BLaER1 (cell line): ENCODE results near the gene AGAP2.
"Not testable (repeated sequence)": the region's sequence is repeated elsewhere in the genome, so short reads cannot be mapped to it uniquely, and the experiment has no call there.

ENCODE experiments used
- H3K27ac ChIP-seq: shearing (Covaris generic); formaldehyde crosslinking; 2 replicates; pipeline ENCODE4 v1.8.1; 2022
- H3K27me3 ChIP-seq: shearing (Covaris generic); formaldehyde crosslinking; 2 replicates; pipeline ENCODE4 v1.8.1; 2022
- H3K36me3 ChIP-seq: shearing (Covaris generic); formaldehyde crosslinking; 2 replicates; pipeline ENCODE4 v1.8.1; 2022
- H3K4me1 ChIP-seq: shearing (Covaris generic); formaldehyde crosslinking; 2 replicates; pipeline ENCODE4 v1.8.1; 2022
- H3K4me2 ChIP-seq: shearing (Covaris generic); formaldehyde crosslinking; 2 replicates; pipeline ENCODE4 v1.8.1; 2022
- H3K4me3 ChIP-seq: shearing (Covaris generic); formaldehyde crosslinking; 2 replicates; pipeline ENCODE4 v1.8.1; 2022
- H3K9ac ChIP-seq: shearing (Covaris generic); formaldehyde crosslinking; 2 replicates; pipeline ENCODE4 v1.8.1; 2022
- H3K9me3 ChIP-seq: shearing (Covaris generic); formaldehyde crosslinking; 2 replicates; pipeline ENCODE4 v1.8.1; 2022
- H4K20me1 ChIP-seq: shearing (Covaris generic); formaldehyde crosslinking; 2 replicates; pipeline ENCODE4 v1.8.1; 2022
- Cebpa-rat ChIP-seq: shearing (Covaris generic); IDR thresholded peaks from 2 replicates; pipeline ENCODE4 v1.8.1; 2022

The AGAP2 gene

DNA sequence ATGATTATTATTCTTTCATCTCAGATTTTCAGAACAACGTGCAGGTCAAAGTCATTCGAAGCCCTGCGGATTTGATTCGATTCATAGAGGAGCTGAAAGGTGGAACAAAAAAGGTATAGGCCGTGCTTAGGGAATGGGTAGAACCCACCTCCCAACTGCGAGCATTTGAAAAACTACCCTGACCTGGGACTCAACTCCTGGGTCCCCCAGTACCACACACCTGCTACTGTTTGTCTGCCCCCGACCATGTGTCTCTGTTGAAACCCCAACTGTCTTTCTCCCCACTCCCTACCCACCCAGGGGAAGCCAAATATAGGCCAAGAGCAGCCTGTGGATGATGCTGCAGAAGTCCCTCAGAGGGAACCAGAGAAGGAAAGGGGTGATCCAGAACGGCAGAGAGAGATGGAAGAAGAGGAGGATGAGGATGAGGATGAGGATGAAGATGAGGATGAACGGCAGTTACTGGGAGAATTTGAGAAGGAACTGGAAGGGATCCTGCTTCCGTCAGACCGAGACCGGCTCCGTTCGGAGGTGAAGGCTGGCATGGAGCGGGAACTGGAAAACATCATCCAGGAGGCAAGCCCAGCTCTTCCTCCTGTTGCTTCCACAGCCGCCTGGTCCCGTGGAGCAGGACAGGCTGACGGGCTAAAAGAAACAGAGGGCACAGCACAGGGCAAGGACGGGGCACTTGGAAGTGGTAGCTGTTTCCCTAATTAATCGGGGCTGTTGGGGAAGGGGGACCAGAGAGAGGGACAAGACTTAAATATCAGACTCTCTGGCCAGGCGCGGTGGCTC, 20.5 kb downstream of the AGAP2 start:
- Histone ChIP-seq H4K20me1 (peaks cover 7% of the 10 kb centered on the region; the same call in 1 of the 2 replicates), H3K9me3 (no peaks in the 10 kb centered on the region), H3K27ac (no peak overlapping the region), H3K4me3 (no peak overlapping the region), H3K4me2 (no peak overlapping the region), H3K27me3 (no peaks in the 10 kb centered on the region), H3K36me3 (peaks cover 91% of the 10 kb centered on the region), H3K9ac (no peak overlapping the region), H3K4me1 (no peaks in the 10 kb centered on the region)
- TF ChIP-seq Cebpa-rat = no peak

DNA sequence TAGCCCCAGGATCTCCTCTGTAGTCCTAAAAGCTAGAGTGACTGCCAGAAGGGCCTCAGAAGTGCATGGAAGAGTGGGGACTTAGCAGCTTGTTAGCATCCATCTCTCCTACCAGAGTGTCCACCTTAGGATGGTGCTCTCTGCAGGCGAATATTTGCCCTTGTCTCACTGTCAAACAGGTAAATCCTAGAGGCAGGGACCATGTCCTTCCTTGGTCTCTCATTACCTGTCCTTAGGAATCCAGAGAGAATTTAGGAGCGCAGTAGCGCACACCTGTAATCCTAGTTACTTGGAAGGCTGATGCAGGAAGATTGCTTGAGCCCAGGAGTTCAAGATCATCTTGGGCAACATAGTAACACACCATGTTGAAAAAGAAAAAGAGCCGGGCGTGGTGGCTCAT, 21.4 kb downstream of the AGAP2 start:
- no peak overlapping the region for H3K4me3 ChIP-seq
- H4K20me1 ChIP-seq = peaks cover 4% of the 10 kb centered on the region; the same call in 1 of the 2 replicates
- H3K9ac ChIP-seq = no peak overlapping the region
- H3K36me3 ChIP-seq = peaks cover 93% of the 10 kb centered on the region
- H3K4me2 ChIP-seq = no peak overlapping the region
- H3K27me3 ChIP-seq = no peaks in the 10 kb centered on the region
- no peak for TF ChIP-seq Cebpa-rat
- H3K27ac ChIP-seq = no peak overlapping the region
- H3K9me3 ChIP-seq = no peaks in the 10 kb centered on the region
- no peaks in the 10 kb centered on the region for H3K4me1 ChIP-seq

DNA sequence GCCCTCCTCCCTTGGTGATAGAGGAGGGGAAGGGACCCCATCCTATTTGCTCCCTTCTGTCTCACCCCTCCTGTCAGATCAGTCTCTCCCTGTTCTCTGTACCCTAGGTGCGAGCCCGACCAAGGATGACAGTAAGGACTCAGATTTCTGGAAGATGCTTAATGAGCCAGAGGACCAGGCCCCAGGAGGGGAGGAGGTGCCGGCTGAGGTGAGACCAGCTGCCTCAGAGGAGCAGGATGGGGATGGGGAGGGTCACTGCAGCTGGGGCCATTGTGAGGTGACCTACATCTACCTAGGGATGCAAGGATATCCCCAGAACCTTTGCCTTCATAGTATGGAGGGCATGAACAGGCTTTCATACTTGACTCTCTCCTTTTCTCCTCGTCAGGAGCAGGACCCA, 22.2 kb downstream of the AGAP2 start:
- Histone ChIP-seq H3K4me3 (no peak overlapping the region), H3K36me3 (peaks cover 93% of the 10 kb centered on the region), H3K27ac (no peak overlapping the region), H3K27me3 (no peaks in the 10 kb centered on the region), H3K9ac (no peak overlapping the region), H4K20me1 (no peaks in the 10 kb centered on the region), H3K4me1 (no peaks in the 10 kb centered on the region), H3K4me2 (no peak overlapping the region), H3K9me3 (no peaks in the 10 kb centered on the region)
- TF ChIP-seq Cebpa-rat = no peak

DNA sequence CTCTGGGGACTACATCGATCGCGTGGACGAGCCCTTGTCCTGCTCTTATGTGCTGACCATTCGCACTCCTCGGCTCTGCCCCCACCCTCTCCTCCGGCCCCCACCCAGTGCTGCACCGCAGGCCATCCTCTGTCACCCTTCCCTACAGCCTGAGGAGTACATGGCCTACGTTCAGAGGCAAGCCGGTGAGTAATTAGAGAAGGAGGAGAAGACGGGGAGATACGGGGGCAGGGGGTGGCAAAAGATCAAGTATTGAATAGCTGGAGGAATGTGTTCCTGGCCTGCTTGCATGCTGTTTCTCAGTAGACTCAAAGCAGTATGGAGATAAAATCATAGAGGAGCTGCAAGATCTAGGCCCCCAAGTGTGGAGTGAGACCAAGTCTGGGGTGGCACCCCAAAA, 22.8 kb downstream of the AGAP2 start:
- Histone ChIP-seq H3K27ac (no peak overlapping the region), H3K9ac (no peak overlapping the region), H3K4me2 (no peak overlapping the region), H3K4me3 (no peak overlapping the region), H3K9me3 (no peaks in the 10 kb centered on the region), H4K20me1 (no peaks in the 10 kb centered on the region), H3K4me1 (no peaks in the 10 kb centered on the region), H3K27me3 (no peaks in the 10 kb centered on the region), H3K36me3 (peaks cover 93% of the 10 kb centered on the region)
- TF ChIP-seq Cebpa-rat = no peak

DNA sequence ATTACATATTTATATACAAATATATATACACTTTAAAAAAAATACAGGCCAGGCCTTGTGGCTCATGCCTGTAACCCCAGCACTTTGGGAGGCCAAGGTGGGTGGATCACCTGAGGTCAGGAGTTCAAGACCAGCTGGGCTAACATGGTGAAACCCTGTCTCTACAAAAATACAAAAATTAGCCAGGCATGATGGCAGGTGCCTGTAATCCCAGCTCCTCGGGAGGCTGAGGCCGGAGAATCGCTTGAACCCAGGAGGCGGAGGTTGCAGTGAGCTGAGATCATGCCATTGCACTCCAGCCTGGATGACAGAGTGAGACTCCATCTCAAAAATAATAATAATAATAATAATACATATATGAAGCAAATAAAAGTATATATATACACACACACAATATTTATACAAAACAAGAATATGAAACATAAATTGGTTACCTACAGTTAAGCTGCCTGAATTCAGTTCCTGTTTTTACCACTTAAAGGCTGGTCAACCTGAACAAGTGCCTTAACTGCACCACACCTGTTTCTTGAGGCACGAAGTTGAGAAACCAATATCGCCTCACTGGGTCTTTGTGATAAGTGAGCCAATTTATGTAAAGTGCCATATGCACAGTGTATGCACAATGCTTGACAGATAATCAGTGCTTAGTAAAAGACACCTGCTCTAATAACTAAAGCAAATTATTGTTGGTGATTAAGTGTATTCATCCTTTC, 23.4 kb downstream of the AGAP2 start:
- not testable (repeated sequence) for H3K9ac ChIP-seq, H3K9me3 ChIP-seq, H3K4me1 ChIP-seq, H3K4me2 ChIP-seq, H3K4me3 ChIP-seq, H3K27me3 ChIP-seq, H4K20me1 ChIP-seq, H3K27ac ChIP-seq
- H3K36me3 ChIP-seq = peaks cover 90% of the 10 kb centered on the region

DNA sequence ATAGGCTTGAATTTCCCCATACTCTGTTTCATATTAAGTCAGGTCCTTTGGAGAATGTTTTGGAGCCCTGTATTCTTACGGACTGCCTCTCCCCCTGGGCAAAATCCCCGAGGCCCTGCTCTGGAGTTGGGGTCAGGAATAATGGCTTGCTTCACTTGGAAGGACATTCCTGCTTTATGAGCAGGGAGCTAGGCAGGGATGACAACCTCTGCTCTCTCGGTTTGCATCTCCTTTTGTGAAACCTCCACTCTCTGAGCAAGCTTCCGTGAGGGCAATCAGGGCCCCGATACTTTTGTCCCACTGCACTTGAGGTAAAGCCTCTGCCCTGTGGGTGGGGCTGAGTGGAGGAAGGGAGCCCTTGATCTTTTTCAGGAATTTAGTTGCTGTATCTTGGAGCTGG, 25.3 kb downstream of the AGAP2 start:
- no peak overlapping the region for H3K9ac ChIP-seq
- H3K27ac ChIP-seq = no peak overlapping the region
- no peaks in the 10 kb centered on the region for H3K4me1 ChIP-seq
- no peak overlapping the region for H3K4me2 ChIP-seq
- no peaks in the 10 kb centered on the region for H3K9me3 ChIP-seq
- peaks cover 70% of the 10 kb centered on the region for H3K36me3 ChIP-seq
- no peak for TF ChIP-seq Cebpa-rat
- no peaks in the 10 kb centered on the region for H3K27me3 ChIP-seq
- no peak overlapping the region for H3K4me3 ChIP-seq
- H4K20me1 ChIP-seq = no peaks in the 10 kb centered on the region

DNA sequence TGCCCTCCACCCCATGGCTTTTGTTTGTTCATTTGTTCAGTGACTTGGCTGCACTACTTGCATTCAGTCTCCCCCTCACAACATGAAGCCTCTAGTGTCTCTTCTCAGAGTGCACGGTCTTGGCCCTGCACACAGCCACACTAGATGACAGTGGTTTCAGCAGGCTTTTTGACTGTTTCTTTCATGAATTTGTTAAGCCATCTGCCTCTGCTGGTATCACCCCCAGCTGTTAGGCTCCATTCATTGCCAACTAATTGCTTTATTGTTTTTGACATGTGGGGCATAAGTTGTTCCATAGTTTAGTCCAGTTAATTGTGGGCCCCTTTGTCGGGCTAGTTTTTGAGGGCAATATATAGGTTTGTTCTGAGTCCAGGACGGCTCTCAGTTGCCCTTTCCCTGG, 25.8 kb downstream of the AGAP2 start:
- no peaks in the 10 kb centered on the region for H4K20me1 ChIP-seq
- H3K4me1 ChIP-seq = no peaks in the 10 kb centered on the region
- peaks cover 67% of the 10 kb centered on the region for H3K36me3 ChIP-seq
- H3K27ac ChIP-seq = no peak overlapping the region
- no peaks in the 10 kb centered on the region for H3K27me3 ChIP-seq
- no peak overlapping the region for H3K9ac ChIP-seq
- no peaks in the 10 kb centered on the region for H3K9me3 ChIP-seq
- H3K4me3 ChIP-seq = no peak overlapping the region
- no peak for TF ChIP-seq Cebpa-rat
- H3K4me2 ChIP-seq = no peak overlapping the region

DNA sequence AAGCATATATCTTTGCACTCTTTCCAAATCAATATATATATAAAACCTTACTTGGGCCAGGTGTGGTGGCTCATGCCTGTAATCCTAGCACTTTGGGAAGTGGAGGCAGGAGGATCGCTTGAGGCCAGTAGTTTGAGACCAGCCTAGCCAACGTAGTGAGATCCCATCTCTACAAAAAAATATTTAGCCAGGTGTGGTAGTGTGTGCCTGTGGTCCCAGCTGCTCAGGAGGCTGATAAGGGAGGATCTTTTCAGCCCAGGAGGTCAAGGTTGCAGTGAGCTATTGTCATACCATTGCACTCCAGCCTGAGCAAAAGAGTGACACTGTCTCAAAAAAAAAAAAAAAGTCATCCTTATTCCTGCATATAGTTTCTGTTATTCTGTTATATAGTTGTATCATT, 30.2 kb downstream of the AGAP2 start:
- Histone ChIP-seq H3K9ac (no peak overlapping the region), H4K20me1 (no peaks in the 10 kb centered on the region), H3K4me3 (no peak overlapping the region), H3K27me3 (no peaks in the 10 kb centered on the region), H3K4me2 (no peak overlapping the region), H3K4me1 (no peaks in the 10 kb centered on the region), H3K27ac (no peak overlapping the region), H3K36me3 (peaks cover 60% of the 10 kb centered on the region), H3K9me3 (peaks cover 10% of the 10 kb centered on the region)
- no peak for TF ChIP-seq Cebpa-rat

DNA sequence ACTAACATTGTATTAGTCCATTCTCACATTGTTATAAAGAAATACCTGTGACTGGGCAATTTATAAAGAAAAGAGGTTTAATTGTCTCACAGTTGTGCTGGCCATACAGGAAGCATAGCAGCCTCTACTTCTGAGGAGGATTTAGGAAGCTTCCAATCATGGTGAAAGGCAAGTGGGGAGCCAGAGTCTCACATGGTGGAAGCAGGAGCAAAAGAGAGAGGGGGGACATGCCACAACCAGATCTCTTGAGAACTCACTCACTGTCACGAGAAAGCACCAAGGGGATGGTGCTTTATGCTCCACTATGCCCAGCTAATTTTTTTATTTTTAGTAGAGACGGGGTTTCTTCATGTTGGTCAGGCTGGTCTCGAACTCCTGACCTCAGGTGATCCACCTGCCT, 31.3 kb downstream of the AGAP2 start:
- no peak overlapping the region for H3K27ac ChIP-seq
- H3K4me2 ChIP-seq = no peak overlapping the region
- no peak for TF ChIP-seq Cebpa-rat
- no peak overlapping the region for H3K4me3 ChIP-seq
- H3K4me1 ChIP-seq = no peaks in the 10 kb centered on the region
- no peaks in the 10 kb centered on the region for H3K27me3 ChIP-seq
- peaks cover 15% of the 10 kb centered on the region for H3K9me3 ChIP-seq
- H3K9ac ChIP-seq = no peak overlapping the region
- H4K20me1 ChIP-seq = no peaks in the 10 kb centered on the region
- peaks cover 61% of the 10 kb centered on the region for H3K36me3 ChIP-seq

DNA sequence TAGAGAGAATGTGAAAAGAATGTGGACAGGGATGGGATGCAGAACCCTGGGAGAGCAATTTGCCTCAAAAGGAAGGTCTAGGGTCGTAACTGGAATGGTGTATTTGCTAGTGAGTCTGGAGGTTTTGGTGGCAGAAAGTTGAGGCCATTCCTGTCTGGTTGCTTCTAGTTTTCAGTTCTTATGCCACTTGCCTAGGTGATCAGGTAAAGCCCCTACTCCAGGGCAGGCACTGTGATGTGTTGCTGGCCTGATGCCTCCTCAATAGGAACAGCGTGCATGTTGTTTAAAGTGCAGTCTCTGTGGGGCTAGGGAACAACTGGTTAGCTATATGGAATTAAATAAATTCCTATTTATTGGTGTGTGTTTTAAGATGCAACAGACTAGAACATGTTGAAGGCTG, 38.2 kb downstream of the AGAP2 start:
- no peaks in the 10 kb centered on the region for H3K27me3 ChIP-seq
- no peak overlapping the region for H3K9ac ChIP-seq
- H3K4me2 ChIP-seq = no peak overlapping the region
- peaks cover 1% of the 10 kb centered on the region for H3K4me1 ChIP-seq
- TF ChIP-seq Cebpa-rat = no peak
- peaks cover 15% of the 10 kb centered on the region for H3K9me3 ChIP-seq
- H3K36me3 ChIP-seq = peaks cover 83% of the 10 kb centered on the region
- H3K4me3 ChIP-seq = no peak overlapping the region
- no peak overlapping the region for H3K27ac ChIP-seq
- no peaks in the 10 kb centered on the region for H4K20me1 ChIP-seq
